HG02642 (cell line): ENCODE results near the gene CD58.

Experiments used
- ATAC-seq: cut with Tn5 transposase; IDR thresholded peaks from one replicate; pipeline ENCODE4 v1.9.1; 2021; ENCODE audit warnings: mild to moderate bottlenecking; ENCODE audit not compliant: unreplicated experiment, poor library complexity

CD58 gene

GRCh38 chr1:116477429-116477828 is 93.4 kb downstream of the CD58 start:
- no peak for ATAC-seq

- ATAC-seq = no peak
These were observed 94.5 kb downstream of the CD58 start for GRCh38 chr1:116476321-116476720.

GRCh38 chr1:116475850-116476218 is 95.0 kb downstream of the CD58 start:
- ATAC-seq = no peak

- no peak for ATAC-seq
These were observed 95.6 kb downstream of the CD58 start for GRCh38 chr1:116474921-116475849.

GRCh38 chr1:116472431-116472961 is 98.3 kb downstream of the CD58 start:
- no peak for ATAC-seq

- ATAC-seq = no peak
These were observed 99.6 kb downstream of the CD58 start for GRCh38 chr1:116471241-116471640.

GRCh38 chr1:116470671-116471070 is 100.2 kb downstream of the CD58 start:
- no peak for ATAC-seq

- no peak for ATAC-seq
These were observed 103.8 kb downstream of the CD58 start for GRCh38 chr1:116466810-116467557.

GRCh38 chr1:116465845-116466685 is 104.8 kb downstream of the CD58 start:
- ATAC-seq = no peak

GRCh38 chr1:116465477-116465844 is 105.4 kb downstream of the CD58 start:
- no peak for ATAC-seq
